NT2/D1 (cell line): ENCODE results near the gene CPLANE1.

Source experiments
- DNase-seq: peaks from one replicate; pipeline ENCODE4 v3.0.0-alpha.2; 2011; ENCODE audit warnings: low read depth, low spot score
- H3K27me3 ChIP-seq: 2 replicates; pipeline ENCODE4 v1.6.0; 2011; ENCODE audit warnings: mild to moderate bottlenecking; ENCODE audit not compliant: insufficient read length, insufficient read depth
- H3K36me3 ChIP-seq: 2 replicates; pipeline ENCODE4 v1.6.1; 2011; ENCODE audit warnings: mild to moderate bottlenecking, low read length, mixed read lengths; ENCODE audit not compliant: insufficient read depth, insufficient read length
- H3K4me1 ChIP-seq: 2 replicates; pipeline ENCODE4 v1.5.1; 2011; ENCODE audit not compliant: insufficient read depth, insufficient read length
- H3K4me3 ChIP-seq: 2 replicates; pipeline ENCODE4 v1.5.1; 2011; ENCODE audit warnings: low read depth; ENCODE audit not compliant: insufficient read length
- H3K9ac ChIP-seq: 2 replicates; pipeline ENCODE4 v1.6.0; 2011; ENCODE audit warnings: low read depth; ENCODE audit not compliant: insufficient read length
- H3K9me3 ChIP-seq: 2 replicates; pipeline ENCODE4 v1.5.1; 2011; ENCODE audit warnings: mild to moderate bottlenecking, low read length; ENCODE audit not compliant: insufficient read depth
- SUZ12 ChIP-seq: IDR thresholded peaks from 2 replicates; pipeline ENCODE4 v1.6.1; 2011; ENCODE audit not compliant: insufficient read length, insufficient read depth; ENCODE audit errors: extremely low read depth
- YY1 ChIP-seq: IDR thresholded peaks from 2 replicates; pipeline ENCODE4 v1.6.1; 2011; ENCODE audit not compliant: insufficient read length, insufficient read depth
- ZNF274 ChIP-seq: IDR thresholded peaks from 2 replicates; pipeline ENCODE4 v1.6.1; 2011; ENCODE audit warnings: mild to moderate bottlenecking, low read depth, low read length

The CPLANE1 gene

DNA sequence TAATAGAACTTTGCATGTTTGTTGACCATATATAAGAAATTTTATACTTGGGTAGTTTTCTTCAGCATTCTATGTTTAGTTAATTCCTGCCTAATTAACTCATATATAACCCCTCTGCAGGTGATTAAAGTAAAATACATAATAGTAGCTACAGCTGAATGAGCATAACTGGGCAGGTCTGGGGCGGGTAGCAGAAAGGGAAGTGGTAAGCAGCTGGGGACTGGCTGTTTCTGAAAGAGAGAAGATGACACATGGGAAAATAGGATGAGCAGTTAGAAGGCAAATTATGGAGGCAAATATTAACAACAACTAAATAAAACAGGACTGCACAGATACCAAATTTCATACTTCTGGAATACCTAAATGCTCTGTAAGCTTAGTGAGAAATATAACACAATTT is 128.1 kb downstream of the CPLANE1 start:
- TF ChIP-seq YY1 (no peak), SUZ12 (no peak), ZNF274 (no peak)
- no peak for DNase-seq
- peaks cover 11% of the 10 kb centered on the region for H3K36me3 ChIP-seq
- H3K9ac ChIP-seq, result no peak overlapping the region
- no peak overlapping the region for H3K4me3 ChIP-seq
- no peaks in the 10 kb centered on the region for H3K9me3 ChIP-seq
- no peaks in the 10 kb centered on the region for H3K27me3 ChIP-seq
- no peaks in the 10 kb centered on the region for H3K4me1 ChIP-seq

- Histone ChIP-seq H3K4me3 (no peak overlapping the region), H3K9ac (no peak overlapping the region), H3K36me3 (peaks cover 13% of the 10 kb centered on the region), H3K4me1 (no peaks in the 10 kb centered on the region), H3K27me3 (no peaks in the 10 kb centered on the region), H3K9me3 (no peaks in the 10 kb centered on the region)
- no peak for DNase-seq
- TF ChIP-seq ZNF274 (no peak), SUZ12 (no peak), YY1 (no peak)
Measured at GRCh38 chr5:37120270-37120669, 128.9 kb downstream of the CPLANE1 start.

DNA sequence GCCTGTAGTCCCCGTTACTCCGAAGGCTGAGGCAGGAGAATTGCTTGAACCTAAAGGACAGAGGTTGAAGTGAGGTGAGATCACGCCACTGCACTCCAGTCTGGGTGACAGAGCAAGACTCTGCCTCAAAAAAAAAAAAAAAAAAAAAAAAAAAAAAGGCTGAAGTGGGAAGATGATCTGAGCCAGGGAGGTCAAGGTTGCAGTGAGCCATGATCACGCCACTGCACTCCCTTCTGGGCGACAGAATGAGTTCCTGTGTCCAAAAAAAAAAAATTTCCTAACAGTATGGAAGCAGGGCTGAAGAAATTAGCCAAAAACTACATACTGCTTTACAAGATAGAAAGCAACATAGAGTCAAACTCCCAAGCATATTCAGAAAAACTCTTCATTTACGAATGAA is 132.8 kb downstream of the CPLANE1 start:
- Histone ChIP-seq H3K27me3 (no peaks in the 10 kb centered on the region), H3K9me3 (no peaks in the 10 kb centered on the region), H3K4me1 (no peaks in the 10 kb centered on the region), H3K36me3 (peaks cover 28% of the 10 kb centered on the region), H3K9ac (no peak overlapping the region), H3K4me3 (no peak overlapping the region)
- DNase-seq, result no peak
- TF ChIP-seq ZNF274, result no peak

- H3K9me3 ChIP-seq, result no peaks in the 10 kb centered on the region
- DNase-seq, result no peak
Measured at GRCh38 chr5:37112383-37112991, 136.7 kb downstream of the CPLANE1 start.

DNA sequence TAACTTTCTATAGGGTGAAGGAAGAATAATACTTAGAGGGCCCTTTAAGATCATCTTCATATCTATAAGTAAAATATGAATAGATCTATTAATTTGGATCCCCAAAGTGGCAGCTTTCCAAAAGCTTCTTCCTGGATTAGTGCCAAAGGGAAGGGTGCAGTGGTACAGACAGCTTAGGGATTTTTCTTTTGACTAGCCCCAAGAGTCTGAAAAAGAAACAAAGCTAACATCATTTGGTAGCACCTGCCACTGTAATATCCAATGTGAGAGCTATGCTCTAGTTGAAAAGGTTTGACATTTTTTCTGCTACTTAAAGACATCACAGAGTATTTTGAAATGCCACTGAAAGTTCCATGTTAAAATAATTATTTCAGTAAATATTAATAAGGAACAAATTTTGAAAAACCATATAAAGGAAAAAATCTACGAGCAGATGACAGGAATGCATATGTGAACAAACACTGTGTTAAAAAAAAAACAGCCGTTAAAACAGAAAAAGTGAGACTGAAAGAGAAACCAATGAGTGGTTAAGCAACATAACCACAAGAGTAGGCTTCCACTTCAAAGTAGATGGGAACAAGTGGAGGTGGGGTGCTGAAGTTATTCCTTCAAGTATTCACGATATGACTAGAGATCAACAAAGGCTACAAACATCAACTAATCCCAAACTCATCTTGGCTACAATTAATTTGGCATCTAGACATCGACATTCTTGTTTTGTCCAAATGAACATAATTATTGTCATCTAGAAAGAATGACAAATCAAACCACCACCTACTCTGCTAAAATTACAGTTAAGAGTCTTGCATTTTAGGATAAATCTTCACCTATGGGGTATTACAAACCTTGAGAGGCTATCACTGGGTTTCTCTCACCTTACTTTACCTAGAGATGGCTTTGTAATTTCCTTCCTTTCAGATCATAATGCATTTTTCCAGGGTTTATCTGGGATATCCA is 137.5 kb downstream of the CPLANE1 start:
- no peak for DNase-seq
- Histone ChIP-seq H3K4me1 (no peaks in the 10 kb centered on the region), H3K36me3 (peaks cover 27% of the 10 kb centered on the region), H3K4me3 (no peak overlapping the region), H3K9ac (no peak overlapping the region), H3K9me3 (no peaks in the 10 kb centered on the region), H3K27me3 (no peaks in the 10 kb centered on the region)
- TF ChIP-seq YY1, result no peak
- no peak for TF ChIP-seq SUZ12

More at GRCh38 chr5:37112383-37112991, 136.7 kb downstream of the CPLANE1 start:
- peaks cover 24% of the 10 kb centered on the region for H3K36me3 ChIP-seq
- H3K9ac ChIP-seq, result no peak overlapping the region
- H3K27me3 ChIP-seq, result no peaks in the 10 kb centered on the region
- TF ChIP-seq ZNF274, result no peak
- no peak for TF ChIP-seq SUZ12
- TF ChIP-seq YY1, result no peak
- no peak overlapping the region for H3K4me3 ChIP-seq
- no peaks in the 10 kb centered on the region for H3K4me1 ChIP-seq

- no peak overlapping the region for H3K4me3 ChIP-seq
- DNase-seq, result no peak
- TF ChIP-seq YY1 (no peak), SUZ12 (no peak), ZNF274 (no peak)
Measured at GRCh38 chr5:37110135-37110534, 139.0 kb downstream of the CPLANE1 start.

GRCh38 chr5:37109338-37109737 is 139.8 kb downstream of the CPLANE1 start:
- no peak for TF ChIP-seq SUZ12
- TF ChIP-seq ZNF274, result no peak
- no peak for TF ChIP-seq YY1
- Histone ChIP-seq H3K9ac (no peak overlapping the region), H3K9me3 (no peaks in the 10 kb centered on the region), H3K27me3 (no peaks in the 10 kb centered on the region), H3K4me3 (no peak overlapping the region), H3K4me1 (no peaks in the 10 kb centered on the region), H3K36me3 (peaks cover 25% of the 10 kb centered on the region)
- no peak for DNase-seq

More at GRCh38 chr5:37110135-37110534, 139.0 kb downstream of the CPLANE1 start:
- H3K27me3 ChIP-seq, result no peaks in the 10 kb centered on the region
- H3K36me3 ChIP-seq, result peaks cover 25% of the 10 kb centered on the region
- no peak overlapping the region for H3K9ac ChIP-seq
- H3K9me3 ChIP-seq, result no peaks in the 10 kb centered on the region
- H3K4me1 ChIP-seq, result no peaks in the 10 kb centered on the region
